K562 (cell line): ENCODE results near the gene POU2F3. TPM values are rescaled to one million over a fixed set of nuclear protein-coding genes. Genes with fewer than 3 reads are reported as not detected.

Experiments
- ATAC-seq: fragments of 200-7000 bp; cut with Tn5 transposase; 3 replicates; pipeline ENCODE4 v1.9.1; 2020; ENCODE audit warnings: moderate library complexity
- BruUV-seq: library from RNA; stranded (reverse); fragments of 400-500 nt; replicated peaks from 2 replicates; lab custom pipeline; 2021; lab: Mats Ljungman, UMichigan
- CTCF ChIA-PET: fragments of 300-600 bp; formaldehyde crosslinking; extraction: SDS; loops from one replicate; lab custom pipeline; 2021; ENCODE audit warnings: low intra/inter-chr PET ratio; lab: Yijun Ruan, JAX
- POLR2A ChIA-PET: fragments of 300-600, 350-650 bp; sonication (Branson Sonifier 250); formaldehyde crosslinking; extraction: SDS; loops from one replicate; lab custom pipeline; 2021; ENCODE audit warnings: antibody characterized with exemption, inconsistent platforms; lab: Yijun Ruan, JAX
- DNase-seq, 4 experiments: peaks; one replicate each; pipeline versions ENCODE4 v3.0.0 to v3.0.0-alpha.2; 2011 to 2018; ENCODE audit warnings: low spot score in 3 of 4, mixed read lengths in 3 of 4; ENCODE audit errors: extremely low read depth in 1 of 4
- FAIRE-seq: peaks from 2 replicates; lab custom pipeline; 2011; peaks lifted over from hg19 to GRCh38; lab: Jason Lieb, UNC
- H2AFZ ChIP-seq: 2 replicates; pipeline ENCODE4 v1.6.0; 2011; ENCODE audit warnings: low read depth, low read length, control low read depth, inconsistent platforms
- H3K27ac ChIP-seq: fragments of 200-600 bp; 3 replicates; pipeline ENCODE4 v1.8.0; 2011; ENCODE audit warnings: low read depth, mild to moderate bottlenecking, control low read depth, inconsistent platforms, low read length, moderate library complexity, mixed read lengths; ENCODE audit errors: extremely low read depth
- H3K27me3 ChIP-seq, 2 experiments: fragments of 300-600 bp in 1 of 2; 2 replicates in 1 of 2; 3 replicates in 1 of 2; pipeline versions ENCODE4 v1.6.0 to v1.8.0; 2011; ENCODE audit warnings: inconsistent platforms in 2 of 2, low read length in 2 of 2, mild to moderate bottlenecking in 1 of 2, mixed read lengths in 1 of 2, moderate library complexity in 1 of 2; ENCODE audit not compliant: control insufficient read depth in 2 of 2, insufficient read depth in 2 of 2
- H3K36me3 ChIP-seq: fragments of 300-600 bp; 3 replicates; pipeline ENCODE4 v1.8.0; 2011; ENCODE audit warnings: mild to moderate bottlenecking, low read length, inconsistent platforms; ENCODE audit not compliant: control insufficient read depth, insufficient read depth
- H3K4me1 ChIP-seq, 2 experiments: fragments of 200-600 bp in 1 of 2; replicated peaks in 1 of 2; 2 replicates in 1 of 2; 3 replicates in 1 of 2; pipeline versions ENCODE4 v1.5.1 to v1.8.0; 2011; ENCODE audit warnings: inconsistent platforms in 2 of 2, low read length in 2 of 2, mild to moderate bottlenecking in 1 of 2, mixed read lengths in 1 of 2, moderate library complexity in 1 of 2; ENCODE audit not compliant: control insufficient read depth in 2 of 2, insufficient read depth in 2 of 2
- H3K4me2 ChIP-seq: 2 replicates; pipeline ENCODE4 v1.6.1; 2011; ENCODE audit warnings: low read length, control low read depth, inconsistent platforms, mixed read lengths; ENCODE audit not compliant: insufficient read depth
- H3K4me3 ChIP-seq: fragments of 200-600 bp; sonication (generic), shearing (Covaris generic); 2 replicates; pipeline ENCODE4 v1.5.1; 2016; ENCODE audit warnings: control low read depth, inconsistent platforms
- H3K79me2 ChIP-seq: fragments of 200-600 bp; 3 replicates; pipeline ENCODE4 v1.8.0; 2011; ENCODE audit warnings: low read length, inconsistent platforms; ENCODE audit not compliant: control insufficient read depth, insufficient read depth
- H3K9ac ChIP-seq, 2 experiments: 2 replicates each; pipeline versions ENCODE4 v1.6.0 to v1.6.1; 2011; ENCODE audit warnings: low read depth in 2 of 2, low read length in 2 of 2, control low read depth in 1 of 2, inconsistent platforms in 1 of 2, mild to moderate bottlenecking in 1 of 2, mixed read lengths in 1 of 2; ENCODE audit not compliant: insufficient read depth in 1 of 2
- H3K9me1 ChIP-seq: one replicate; pipeline ENCODE4 v1.6.0; 2011; ENCODE audit warnings: inconsistent platforms, mild to moderate bottlenecking, low read length, moderate library complexity; ENCODE audit not compliant: control insufficient read depth, insufficient read depth
- H3K9me3 ChIP-seq: replicated peaks from 2 replicates; pipeline ENCODE4 v1.5.1; 2011; ENCODE audit warnings: low read depth, low read length, inconsistent platforms; ENCODE audit not compliant: control insufficient read depth, insufficient read depth
- H4K20me1 ChIP-seq: replicated peaks from 2 replicates; pipeline ENCODE4 v1.6.1; 2011; ENCODE audit warnings: low read length, inconsistent platforms, mixed read lengths; ENCODE audit not compliant: control insufficient read depth, insufficient read depth
- BRD4 ChIP-seq: fragments of 200-600 bp; sonication (generic); IDR thresholded peaks from 2 replicates; pipeline ENCODE4 v1.6.1; 2017; ENCODE audit warnings: inconsistent platforms
- BRD9 ChIP-seq: fragments of 450-650 bp; IDR thresholded peaks from 2 replicates; pipeline ENCODE4 v1.6.1; 2018; ENCODE audit warnings: low read depth; ENCODE audit not compliant: partially characterized antibody
- CC2D1A ChIP-seq: fragments of 450-650 bp; IDR thresholded peaks from 2 replicates; pipeline ENCODE4 v1.6.1; 2017; ENCODE audit warnings: mild to moderate bottlenecking
- FOXA3 ChIP-seq, 2 experiments: fragments of 450-650 bp in 1 of 2; sonication (generic) in 1 of 2; formaldehyde crosslinking; IDR thresholded peaks in 1 of 2; conservative IDR thresholded peaks in 1 of 2; 2 replicates each; pipeline versions ENCODE4 v1.4.0 to v1.8.0; 2020 to 2022; ENCODE audit warnings: mild to moderate bottlenecking in 2 of 2, missing genetic modification reagents in 1 of 2
- HNRNPL ChIP-seq: fragments of 200-400 bp; formaldehyde crosslinking; IDR thresholded peaks from 2 replicates; pipeline ENCODE4 v1.6.1; 2017; ENCODE audit warnings: low read depth, mild to moderate bottlenecking, low read length
- MYNN ChIP-seq, 2 experiments: sonication (generic); formaldehyde crosslinking in 1 of 2; IDR thresholded peaks; 2 replicates each; pipeline versions ENCODE4 v1.5.0 to v1.6.1; 2016 to 2020; ENCODE audit warnings: antibody characterized with exemption in 1 of 2, missing genetic modification reagents in 1 of 2
- NBN ChIP-seq: fragments of 450-650 bp; IDR thresholded peaks from 2 replicates; pipeline ENCODE4 v1.6.1; 2016; ENCODE audit warnings: low read depth, mild to moderate bottlenecking
- RBM22 ChIP-seq: fragments of 200-400 bp; formaldehyde crosslinking; IDR thresholded peaks from 2 replicates; pipeline ENCODE4 v1.6.1; 2018; ENCODE audit warnings: low read length, low read depth; ENCODE audit not compliant: poor library complexity, severe bottlenecking
- SUPT5H ChIP-seq: fragments of 450-650 bp; IDR thresholded peaks from 2 replicates; pipeline ENCODE4 v1.6.1; 2016
- TOE1 ChIP-seq, 2 experiments: fragments of 450-650 bp in 1 of 2; sonication (generic) in 1 of 2; formaldehyde crosslinking in 1 of 2; IDR thresholded peaks; 2 replicates each; pipeline versions ENCODE4 v1.7.1 to v1.8.0; 2016 to 2022; ENCODE audit warnings: borderline replicate concordance in 2 of 2, mild to moderate bottlenecking in 2 of 2, antibody characterized with exemption in 1 of 2, inconsistent platforms in 1 of 2, low read depth in 1 of 2, missing genetic modification reagents in 1 of 2, moderate library complexity in 1 of 2
- YBX1 ChIP-seq: fragments of 450-650 bp; IDR thresholded peaks from 2 replicates; pipeline ENCODE4 v1.7.1; 2016; ENCODE audit warnings: mild to moderate bottlenecking
- ZNF778 ChIP-seq: fragments of 450-650 bp; formaldehyde crosslinking; IDR thresholded peaks from 2 replicates; pipeline ENCODE4 v1.4.0; 2020; ENCODE audit warnings: mild to moderate bottlenecking, moderate library complexity
- WGBS: fragments of 100-300 bp; shearing (Covaris generic); methylation state at CpG from one replicate; pipeline ENCODE4 v1.1.6; 2016; ENCODE audit warnings: low coverage, mixed read lengths; ENCODE audit not compliant: insufficient coverage; ENCODE audit errors: missing lambda C conversion rate; 5-methylcytosine and 5-hydroxymethylcytosine counted together
- in situ Hi-C: fragments of 300-500 bp; cut with MboI; formaldehyde crosslinking; loops from 4 replicates; pipeline ENCODE4 v1.15.0; 2018; ENCODE audit warnings: inconsistent platforms, mixed read lengths
- intact Hi-C: fragments of 100-400 bp; cut with micrococcal nuclease; formaldehyde crosslinking; loops from 2 replicates; pipeline ENCODE4 v1.14.2; 2022
- polyA plus RNA-seq, 8 experiments: library from polyadenylated mRNA; depleted of rRNA in 4 of 8; stranded (reverse) in 5 of 8; unstranded in 3 of 8; fragments of >200 nt; fragmentation: Nextera tagmentation in 2 of 8; fragmentation: Illumina TruSeq in 1 of 8; extraction: Ambion mirVana in 2 of 8; extraction: Trizol in 1 of 8; gene quantifications; 2 replicates each; pipeline versions ENCODE4 v1.2.1 to v1.2.3, GENCODE V29; 2011 to 2014; ENCODE audit warnings: inconsistent platforms in 1 of 8, missing spikeins in 1 of 8
- total RNA-seq, 7 experiments: library from RNA; depleted of rRNA in 6 of 7; stranded (reverse); fragments of >200 nt in 6 of 7; fragmentation: Illumina TruSeq in 2 of 7; extraction: Trizol in 2 of 7; gene quantifications; 2 replicates each; pipeline versions ENCODE4 v1.2.1 to v1.2.3, GENCODE V29; 2011 to 2021; ENCODE audit warnings: low replicate concordance in 1 of 7
- TF ChIP-seq, protein P1 (sequence below): sonication (generic); formaldehyde crosslinking; IDR thresholded peaks from 2 replicates; pipeline ENCODE4 v1.8.0; 2023; ENCODE audit warnings: mild to moderate bottlenecking, missing genetic modification reagents
- TF ChIP-seq, protein P2 (sequence below): fragments of 150-350 bp; IDR thresholded peaks from 2 replicates; pipeline ENCODE4 v1.6.1; 2014; ENCODE audit warnings: low read depth, mild to moderate bottlenecking, low read length, borderline replicate concordance

POU2F3 gene
- total and polyA plus RNA-seq, 9 of the 15 experiments (the other 6 are each of a cell fraction or from before 2014, with no cell fraction given), result not detected

DNA sequence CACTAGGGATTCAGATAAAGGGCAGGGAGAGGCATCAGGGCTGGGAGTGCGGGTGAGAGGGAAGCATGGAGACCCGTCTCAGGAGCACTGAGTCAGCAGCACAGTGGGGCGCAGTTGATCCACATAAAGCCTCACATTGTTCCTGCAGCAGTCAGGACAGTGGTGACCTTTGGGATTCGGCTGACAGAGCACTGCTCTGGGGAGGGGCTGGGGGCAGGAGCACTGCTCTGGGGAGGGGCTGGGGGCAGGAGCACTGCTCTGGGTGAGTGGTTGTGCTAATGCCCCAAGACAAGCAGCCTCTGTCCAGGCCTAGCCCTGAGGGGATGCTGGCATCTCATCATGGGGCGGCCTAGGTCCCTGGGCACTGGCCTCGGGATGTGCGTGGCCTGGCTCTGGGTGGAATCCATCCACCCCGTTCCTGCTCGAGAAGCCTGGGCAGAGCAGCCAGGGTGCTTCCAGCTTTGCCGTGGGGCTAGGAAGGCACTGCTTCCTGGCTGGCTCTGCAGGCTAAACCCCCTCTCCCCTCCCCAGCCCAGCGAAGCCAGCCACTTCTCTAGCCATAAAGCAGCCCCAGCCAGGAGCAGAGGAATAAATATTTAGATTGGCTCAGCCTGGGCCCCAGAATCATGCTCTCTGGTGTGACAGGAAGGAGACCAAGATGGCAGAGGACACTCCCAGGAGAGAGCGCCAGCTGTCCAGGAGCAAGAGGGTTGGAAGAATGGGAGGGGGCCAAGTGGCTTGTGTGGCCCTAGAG, 21.8 kb upstream of the POU2F3 start:
- FAIRE-seq, result no peak
- no peak for ATAC-seq
- ChIA-PET POLR2A (no interaction called here), CTCF (no interaction called here)
- Histone ChIP-seq H3K9ac (peak overlapping the region in 1 of 2 experiments; percentile 66; a peak in 1 of 4 replicates), H3K79me2 (no peaks in the 10 kb centered on the region), H2AFZ (no peak overlapping the region), H3K36me3 (0 out of 3 replicates have a peak, but pooled peaks cover 5% of the 10 kb centered on the region), H3K4me1 (peaks cover 10 to 12% of the 10 kb centered on the region in 2 experiments; a peak in 3 of 5 replicates), H3K4me2 (no peak overlapping the region), H3K27ac (no peak overlapping the region), H4K20me1 (peaks cover 28% of the 10 kb centered on the region; the same call in 1 of the 2 replicates), H3K9me3 (no peaks in the 10 kb centered on the region), H3K9me1 (peaks cover 3% of the 10 kb centered on the region), H3K27me3 (no peaks in the 10 kb centered on the region), H3K4me3 (no peak overlapping the region)
- intact Hi-C loops (loop anchor here (10.0 kb wide), 1 partner anchor 863 kb away; no protein-coding TSS in a partner anchor), in situ Hi-C loops (no loop called here)
- no peak for DNase-seq
- BruUV-seq, result no TSS peak
- 65% methylated on average over 8 of the region's 12 CpGs for WGBS
- TF ChIP-seq SUPT5H (no peak), ZNF778 (CRISPR knock-in tag) (no peak), FOXA3 (CRISPR knock-in tag; conservative IDR thresholded peaks at IDR 0.05 in 1 of 2, IDR thresholded peaks at IDR 0.05 in 1 of 2) (no peak), CC2D1A (no peak), YBX1 (no peak), NBN (no peak), BRD4 (no peak), RBM22 (no peak), TOE1 (IDR thresholded peaks at IDR 0.05; ENCODE audit: borderline replicate concordance) (no peak), TOE1 (CRISPR knock-in tag; IDR thresholded peaks at IDR 0.05; ENCODE audit: borderline replicate concordance, low read depth) (no peak), MYNN (IDR thresholded peaks at IDR 0.05) (no peak), MYNN (CRISPR knock-in tag; IDR thresholded peaks at IDR 0.05) (no peak), BRD9 (no peak), HNRNPL (no peak)
- TF ChIP-seq, protein P1, sequence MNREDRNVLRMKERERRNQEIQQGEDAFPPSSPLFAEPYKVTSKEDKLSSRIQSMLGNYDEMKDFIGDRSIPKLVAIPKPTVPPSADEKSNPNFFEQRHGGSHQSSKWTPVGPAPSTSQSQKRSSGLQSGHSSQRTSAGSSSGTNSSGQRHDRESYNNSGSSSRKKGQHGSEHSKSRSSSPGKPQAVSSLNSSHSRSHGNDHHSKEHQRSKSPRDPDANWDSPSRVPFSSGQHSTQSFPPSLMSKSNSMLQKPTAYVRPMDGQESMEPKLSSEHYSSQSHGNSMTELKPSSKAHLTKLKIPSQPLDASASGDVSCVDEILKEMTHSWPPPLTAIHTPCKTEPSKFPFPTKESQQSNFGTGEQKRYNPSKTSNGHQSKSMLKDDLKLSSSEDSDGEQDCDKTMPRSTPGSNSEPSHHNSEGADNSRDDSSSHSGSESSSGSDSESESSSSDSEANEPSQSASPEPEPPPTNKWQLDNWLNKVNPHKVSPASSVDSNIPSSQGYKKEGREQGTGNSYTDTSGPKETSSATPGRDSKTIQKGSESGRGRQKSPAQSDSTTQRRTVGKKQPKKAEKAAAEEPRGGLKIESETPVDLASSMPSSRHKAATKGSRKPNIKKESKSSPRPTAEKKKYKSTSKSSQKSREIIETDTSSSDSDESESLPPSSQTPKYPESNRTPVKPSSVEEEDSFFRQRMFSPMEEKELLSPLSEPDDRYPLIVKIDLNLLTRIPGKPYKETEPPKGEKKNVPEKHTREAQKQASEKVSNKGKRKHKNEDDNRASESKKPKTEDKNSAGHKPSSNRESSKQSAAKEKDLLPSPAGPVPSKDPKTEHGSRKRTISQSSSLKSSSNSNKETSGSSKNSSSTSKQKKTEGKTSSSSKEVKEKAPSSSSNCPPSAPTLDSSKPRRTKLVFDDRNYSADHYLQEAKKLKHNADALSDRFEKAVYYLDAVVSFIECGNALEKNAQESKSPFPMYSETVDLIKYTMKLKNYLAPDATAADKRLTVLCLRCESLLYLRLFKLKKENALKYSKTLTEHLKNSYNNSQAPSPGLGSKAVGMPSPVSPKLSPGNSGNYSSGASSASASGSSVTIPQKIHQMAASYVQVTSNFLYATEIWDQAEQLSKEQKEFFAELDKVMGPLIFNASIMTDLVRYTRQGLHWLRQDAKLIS, result no peak
- TF ChIP-seq, protein P2, sequence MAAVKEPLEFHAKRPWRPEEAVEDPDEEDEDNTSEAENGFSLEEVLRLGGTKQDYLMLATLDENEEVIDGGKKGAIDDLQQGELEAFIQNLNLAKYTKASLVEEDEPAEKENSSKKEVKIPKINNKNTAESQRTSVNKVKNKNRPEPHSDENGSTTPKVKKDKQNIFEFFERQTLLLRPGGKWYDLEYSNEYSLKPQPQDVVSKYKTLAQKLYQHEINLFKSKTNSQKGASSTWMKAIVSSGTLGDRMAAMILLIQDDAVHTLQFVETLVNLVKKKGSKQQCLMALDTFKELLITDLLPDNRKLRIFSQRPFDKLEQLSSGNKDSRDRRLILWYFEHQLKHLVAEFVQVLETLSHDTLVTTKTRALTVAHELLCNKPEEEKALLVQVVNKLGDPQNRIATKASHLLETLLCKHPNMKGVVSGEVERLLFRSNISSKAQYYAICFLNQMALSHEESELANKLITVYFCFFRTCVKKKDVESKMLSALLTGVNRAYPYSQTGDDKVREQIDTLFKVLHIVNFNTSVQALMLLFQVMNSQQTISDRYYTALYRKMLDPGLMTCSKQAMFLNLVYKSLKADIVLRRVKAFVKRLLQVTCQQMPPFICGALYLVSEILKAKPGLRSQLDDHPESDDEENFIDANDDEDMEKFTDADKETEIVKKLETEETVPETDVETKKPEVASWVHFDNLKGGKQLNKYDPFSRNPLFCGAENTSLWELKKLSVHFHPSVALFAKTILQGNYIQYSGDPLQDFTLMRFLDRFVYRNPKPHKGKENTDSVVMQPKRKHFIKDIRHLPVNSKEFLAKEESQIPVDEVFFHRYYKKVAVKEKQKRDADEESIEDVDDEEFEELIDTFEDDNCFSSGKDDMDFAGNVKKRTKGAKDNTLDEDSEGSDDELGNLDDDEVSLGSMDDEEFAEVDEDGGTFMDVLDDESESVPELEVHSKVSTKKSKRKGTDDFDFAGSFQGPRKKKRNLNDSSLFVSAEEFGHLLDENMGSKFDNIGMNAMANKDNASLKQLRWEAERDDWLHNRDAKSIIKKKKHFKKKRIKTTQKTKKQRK, result no peak
